HG02852 (cell line): ENCODE data around the gene RHBG.
"Not testable (repeated sequence)": the region's sequence is repeated elsewhere in the genome, so short reads cannot be mapped to it uniquely, and the experiment has no call there.

ENCODE experiments used
- ATAC-seq: cut with Tn5 transposase; IDR thresholded peaks from one replicate; pipeline ENCODE4 v1.9.1; 2021; ENCODE audit warnings: mild to moderate bottlenecking, moderate library complexity; ENCODE audit not compliant: unreplicated experiment

The RHBG gene

GRCh38 chr1:156359249-156359648 lies 9.8 kb upstream of the RHBG start:
- ATAC-seq: no peak

- ATAC-seq: no peak
Measured at GRCh38 chr1:156359973-156360372, 9.0 kb upstream of the RHBG start.

GRCh38 chr1:156360534-156360933 lies 8.5 kb upstream of the RHBG start:
- ATAC-seq: no peak

- no peak for ATAC-seq
Measured at GRCh38 chr1:156365754-156366153, 3.3 kb upstream of the RHBG start.

GRCh38 chr1:156366378-156367166 lies 2.4 kb upstream of the RHBG start:
- no peak for ATAC-seq

GRCh38 chr1:156367383-156368156 lies 1.4 kb upstream of the RHBG start:
- no peak for ATAC-seq

- no peak for ATAC-seq
Measured at GRCh38 chr1:156368157-156368658, 803 bp upstream of the RHBG start.

- not testable (repeated sequence) for ATAC-seq
Measured at GRCh38 chr1:156369685-156370286, 775 bp downstream of the RHBG start.

- ATAC-seq: no peak
Measured at GRCh38 chr1:156371553-156372264, 2.7 kb downstream of the RHBG start.

- no peak for ATAC-seq
Measured at GRCh38 chr1:156372265-156372586, 3.2 kb downstream of the RHBG start.

GRCh38 chr1:156372876-156373275 lies 3.9 kb downstream of the RHBG start:
- no peak for ATAC-seq

GRCh38 chr1:156373546-156373945 lies 4.5 kb downstream of the RHBG start:
- no peak for ATAC-seq

- ATAC-seq: no peak
Measured at GRCh38 chr1:156376146-156376545, 7.1 kb downstream of the RHBG start.

- ATAC-seq: no peak
Measured at GRCh38 chr1:156376958-156377919, 8.2 kb downstream of the RHBG start.

GRCh38 chr1:156378557-156378956 lies 9.5 kb downstream of the RHBG start:
- no peak for ATAC-seq

GRCh38 chr1:156379420-156380165 lies 10.6 kb downstream of the RHBG start:
- no peak for ATAC-seq

GRCh38 chr1:156382561-156382960 lies 13.6 kb downstream of the RHBG start:
- ATAC-seq: no peak

- ATAC-seq: no peak
Measured at GRCh38 chr1:156383023-156383422, 14.0 kb downstream of the RHBG start.

GRCh38 chr1:156384007-156384406 lies 15.0 kb downstream of the RHBG start:
- no peak for ATAC-seq
